Immature natural killer cell (primary cell): ENCODE results near the gene PYCR2. TPM values are rescaled to one million over a fixed set of nuclear protein-coding genes. Genes with fewer than 3 reads are reported as not detected.

ENCODE experiments used
- DNase-seq, 3 donors: peaks; one replicate each; pipeline ENCODE4 v3.0.0; 2022; ENCODE audit warnings: mixed read lengths in 1 of 3
- H3K27ac Mint-ChIP-seq, 6 donors: one replicate each; pipeline ENCODE4 v1.8.0; 2020; ENCODE audit warnings: mixed read lengths in 6 of 6, mild to moderate bottlenecking in 5 of 6, inconsistent platforms in 4 of 6, moderate library complexity in 3 of 6
- H3K27me3 Mint-ChIP-seq, 3 donors: one replicate each; pipeline ENCODE4 v1.8.0; 2020 to 2021; ENCODE audit warnings: low read depth in 3 of 3, mild to moderate bottlenecking in 3 of 3, mixed read lengths in 3 of 3, moderate library complexity in 3 of 3, inconsistent platforms in 1 of 3
- H3K36me3 Mint-ChIP-seq, 3 donors: one replicate each; pipeline ENCODE4 v1.8.0; 2020; ENCODE audit warnings: mixed read lengths in 3 of 3, inconsistent platforms in 2 of 3, mild to moderate bottlenecking in 2 of 3
- H3K4me1 Mint-ChIP-seq, 2 donors: one replicate each; pipeline ENCODE4 v1.8.0; 2020; ENCODE audit warnings: inconsistent platforms in 2 of 2, mild to moderate bottlenecking in 2 of 2, mixed read lengths in 2 of 2, moderate library complexity in 1 of 2
- H3K4me3 Mint-ChIP-seq, 5 donors: one replicate each; pipeline ENCODE4 v1.8.0; 2020; ENCODE audit warnings: mild to moderate bottlenecking in 5 of 5, mixed read lengths in 5 of 5, inconsistent platforms in 3 of 5, moderate library complexity in 3 of 5
- H3K9me3 Mint-ChIP-seq, 6 donors: one replicate each; pipeline ENCODE4 v1.8.0; 2020; ENCODE audit warnings: mild to moderate bottlenecking in 6 of 6, mixed read lengths in 6 of 6, inconsistent platforms in 4 of 6, moderate library complexity in 3 of 6
- polyA plus RNA-seq, 3 donors: library from polyadenylated mRNA; unstranded; fragments of 300-500 nt; fragmentation: Illumina TruSeq; gene quantifications; one replicate each; pipeline ENCODE4 v1.2.3, GENCODE V29; 2021

PYCR2 gene
- polyA plus RNA-seq, 3 donors from 2014 or later, result 62.0 to 106 (median 72.0) TPM

DNA sequence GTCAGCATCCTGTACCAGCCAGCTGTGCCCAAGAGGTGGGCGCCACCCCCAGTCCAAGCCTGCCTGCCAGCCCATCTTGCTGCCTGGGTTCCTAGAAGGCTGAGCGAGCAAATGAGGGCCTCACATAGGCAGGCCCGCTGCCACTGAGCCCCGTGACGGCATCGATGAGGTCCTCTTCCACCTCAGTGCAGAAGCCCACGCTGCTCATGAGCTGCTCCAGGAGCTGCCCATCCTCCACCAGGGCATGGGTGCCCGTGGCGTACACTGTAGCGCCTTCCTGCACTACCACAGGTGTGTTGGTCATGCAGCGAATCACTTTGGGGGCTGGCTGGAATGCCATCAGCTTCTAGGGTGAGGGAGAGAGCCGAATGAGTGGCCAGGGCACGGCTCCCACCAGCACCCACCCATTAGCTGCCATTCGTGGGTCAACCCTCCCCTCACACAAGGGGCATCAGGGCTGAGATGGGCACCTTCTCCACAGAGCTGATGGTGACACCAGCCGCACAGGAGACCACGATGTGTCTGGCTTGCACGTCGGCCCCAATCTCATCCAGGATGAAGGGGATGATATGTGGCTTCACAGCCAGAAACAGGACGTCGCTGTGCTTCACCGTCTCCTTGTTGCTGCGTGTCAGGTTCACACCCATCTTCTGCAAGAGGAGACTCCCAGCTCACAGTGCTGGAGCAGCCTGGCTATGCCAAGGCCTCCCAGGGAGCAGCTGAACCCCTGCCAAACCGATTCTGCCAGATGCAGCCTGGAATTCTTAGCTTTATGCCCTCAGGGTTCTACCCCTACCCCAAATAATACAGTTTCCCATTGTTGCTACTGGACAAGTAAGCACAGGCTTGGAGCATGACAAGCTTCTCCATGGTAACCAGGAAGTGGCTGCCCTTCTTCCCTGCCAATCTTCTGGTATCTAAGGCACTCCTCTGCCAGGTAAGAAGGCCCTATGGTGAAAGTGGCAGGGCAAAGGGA lies 2.0 kb downstream of the PYCR2 start:
- peak overlapping the region; percentile 93 to 96 (median 94) for H3K4me3 Mint-ChIP-seq
- no peaks in the 10 kb centered on the region for H3K9me3 Mint-ChIP-seq
- no peak for DNase-seq
- H3K27me3 Mint-ChIP-seq, result peaks cover 0 to 11% (median 5%) of the 10 kb centered on the region in 3 donors
- H3K27ac Mint-ChIP-seq, result peak overlapping the region in 3 of 6 donors; percentile 35 to 91 (median 77)
- H3K36me3 Mint-ChIP-seq, result peaks cover 1 to 18% (median 3%) of the 10 kb centered on the region in 3 donors
- H3K4me1 Mint-ChIP-seq, result peaks cover 28 to 31% of the 10 kb centered on the region in 2 donors

DNA sequence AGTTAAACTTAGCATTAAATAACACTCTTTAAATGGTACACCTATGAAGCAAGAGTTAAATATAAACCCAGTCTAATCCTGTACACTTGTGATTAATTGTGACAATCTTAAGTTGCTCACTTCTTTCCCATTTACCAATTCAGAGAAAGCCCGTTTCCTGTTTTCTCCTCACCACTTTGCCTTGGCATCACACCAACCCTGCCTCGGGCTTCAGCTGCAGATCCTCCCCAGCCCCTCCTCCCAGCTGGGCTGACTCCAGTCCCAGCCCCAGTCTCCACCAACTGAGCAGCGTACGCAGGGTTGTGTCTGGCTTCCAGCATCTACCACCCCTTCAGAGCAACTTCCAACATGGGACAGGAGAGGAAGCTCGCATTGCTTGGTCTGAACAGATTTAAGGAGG lies 4.1 kb downstream of the PYCR2 start:
- Mint-ChIP-seq H3K36me3 (peaks cover 3 to 26% (median 9%) of the 10 kb centered on the region in 3 donors), H3K4me3 (no peak overlapping the region), H3K4me1 (peaks cover 45 to 51% of the 10 kb centered on the region in 2 donors), H3K9me3 (no peaks in the 10 kb centered on the region), H3K27ac (no peak overlapping the region), H3K27me3 (peaks cover under 1 to 10% (median 5%) of the 10 kb centered on the region in 3 donors)
- DNase-seq, result no peak

DNA sequence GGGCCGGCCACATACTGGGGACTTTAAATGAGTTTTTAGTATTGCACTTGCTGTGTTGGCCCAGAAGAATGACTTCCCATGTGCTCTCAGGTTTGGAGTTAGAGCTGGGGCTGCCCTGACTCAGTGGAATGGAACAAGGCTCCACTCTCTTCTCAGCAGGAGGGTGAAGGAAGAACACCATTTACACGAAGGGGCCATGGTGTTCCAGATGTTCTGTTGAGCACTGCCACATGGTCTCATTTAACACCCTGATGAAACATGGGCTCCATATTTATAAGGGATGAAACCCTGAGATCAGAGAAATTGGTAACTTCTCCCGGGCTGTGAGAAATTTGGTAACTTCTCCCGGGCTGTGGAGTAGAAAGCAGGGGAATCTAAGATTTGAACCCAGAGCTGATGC lies 5.8 kb downstream of the PYCR2 start:
- Mint-ChIP-seq H3K9me3 (no peaks in the 10 kb centered on the region), H3K27ac (peak overlapping the region in 1 of 6 donors; percentile 7), H3K4me1 (peaks cover 34 to 47% of the 10 kb centered on the region in 2 donors), H3K36me3 (peaks cover 3 to 30% (median 13%) of the 10 kb centered on the region in 3 donors), H3K27me3 (peaks cover 0 to 2% (median 0%) of the 10 kb centered on the region in 3 donors), H3K4me3 (no peak overlapping the region)
- DNase-seq, result no peak

DNA sequence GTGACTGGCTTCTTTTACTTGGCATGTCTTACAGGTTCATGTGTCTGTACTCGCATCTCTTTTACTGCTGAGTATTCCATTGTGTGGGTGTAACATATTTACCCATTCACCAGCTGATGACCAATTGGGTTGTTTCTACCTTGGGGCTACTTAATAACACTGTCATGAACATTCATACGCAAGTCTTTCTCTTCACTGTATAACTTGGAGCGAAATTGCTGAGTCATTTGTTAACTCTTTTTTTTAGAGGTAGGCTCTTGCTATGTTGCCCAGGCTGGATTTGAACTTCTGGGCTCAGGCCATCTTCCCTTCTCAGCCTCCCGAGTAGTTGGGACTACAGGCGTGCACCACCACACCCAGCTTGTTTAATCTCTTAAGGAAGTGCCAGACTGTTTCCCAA lies 6.5 kb downstream of the PYCR2 start:
- no peak for DNase-seq
- peaks cover 31 to 40% of the 10 kb centered on the region in 2 donors for H3K4me1 Mint-ChIP-seq
- no peak overlapping the region for H3K4me3 Mint-ChIP-seq
- peaks cover 0 to 2% (median 0%) of the 10 kb centered on the region in 3 donors for H3K27me3 Mint-ChIP-seq
- peaks cover 7 to 33% (median 16%) of the 10 kb centered on the region in 3 donors for H3K36me3 Mint-ChIP-seq
- peak overlapping the region in 5 of 6 donors; percentile 12 to 58 (median 44) for H3K27ac Mint-ChIP-seq
- H3K9me3 Mint-ChIP-seq, result no peaks in the 10 kb centered on the region

DNA sequence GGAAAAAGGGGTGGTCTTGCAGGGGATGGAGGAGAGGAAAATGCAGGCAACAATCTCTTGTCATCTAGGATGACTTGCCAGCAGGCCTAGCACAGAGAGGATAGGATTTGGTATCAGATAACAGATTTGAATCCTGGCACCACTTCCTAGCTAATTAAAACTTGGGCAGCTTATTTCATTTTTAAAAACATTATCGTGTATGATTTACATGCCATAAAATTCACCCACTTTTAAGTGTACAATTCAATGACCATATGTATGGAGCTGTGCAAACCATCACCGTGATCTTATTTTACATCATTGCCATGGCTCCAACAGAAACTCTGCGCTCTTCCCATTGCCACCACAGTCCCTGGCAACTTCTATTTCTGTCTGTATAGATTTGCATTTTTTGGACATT lies 6.9 kb downstream of the PYCR2 start:
- no peak for DNase-seq
- H3K4me1 Mint-ChIP-seq, result peaks cover 28 to 36% of the 10 kb centered on the region in 2 donors
- no peaks in the 10 kb centered on the region for H3K9me3 Mint-ChIP-seq
- peaks cover 0 to 2% (median 0%) of the 10 kb centered on the region in 3 donors for H3K27me3 Mint-ChIP-seq
- H3K36me3 Mint-ChIP-seq, result peaks cover 7 to 33% (median 17%) of the 10 kb centered on the region in 3 donors
- H3K4me3 Mint-ChIP-seq, result no peak overlapping the region
- H3K27ac Mint-ChIP-seq, result peak overlapping the region in 4 of 6 donors; percentile 44 to 68 (median 52)

DNA sequence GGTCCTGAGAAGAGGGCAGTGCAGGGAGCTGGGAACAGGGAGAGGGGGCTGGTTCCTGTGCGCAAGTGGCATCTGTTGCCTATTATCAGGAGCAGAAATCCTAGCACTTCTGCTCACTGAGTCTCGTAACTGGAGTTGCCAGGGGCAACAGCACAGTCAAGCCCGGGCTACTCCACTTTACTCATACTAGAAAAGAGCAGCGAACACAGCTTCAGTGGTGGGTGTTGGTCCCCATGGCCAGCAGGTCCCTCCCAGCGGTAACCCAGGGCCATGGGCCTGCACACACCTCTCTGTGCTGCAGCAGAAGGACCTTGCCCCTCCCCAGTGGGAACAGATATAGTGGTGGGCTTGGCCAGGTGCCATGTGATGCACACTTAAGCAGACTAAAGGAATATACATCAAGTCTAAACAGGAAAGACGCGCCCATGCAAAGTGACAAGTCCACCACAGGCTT lies 8.5 kb downstream of the PYCR2 start:
- DNase-seq, result peak in 2 of 3 donors; percentile 8 to 18
- peaks cover 7 to 33% (median 17%) of the 10 kb centered on the region in 3 donors for H3K36me3 Mint-ChIP-seq
- H3K9me3 Mint-ChIP-seq, result no peaks in the 10 kb centered on the region
- H3K4me3 Mint-ChIP-seq, result peak overlapping the region in 4 of 5 donors; percentile 9 to 44 (median 22)
- H3K27ac Mint-ChIP-seq, result peak overlapping the region; percentile 26 to 74 (median 60)
- H3K27me3 Mint-ChIP-seq, result peaks cover 0 to 2% (median 0%) of the 10 kb centered on the region in 3 donors
- H3K4me1 Mint-ChIP-seq, result peaks cover 28 to 36% of the 10 kb centered on the region in 2 donors

DNA sequence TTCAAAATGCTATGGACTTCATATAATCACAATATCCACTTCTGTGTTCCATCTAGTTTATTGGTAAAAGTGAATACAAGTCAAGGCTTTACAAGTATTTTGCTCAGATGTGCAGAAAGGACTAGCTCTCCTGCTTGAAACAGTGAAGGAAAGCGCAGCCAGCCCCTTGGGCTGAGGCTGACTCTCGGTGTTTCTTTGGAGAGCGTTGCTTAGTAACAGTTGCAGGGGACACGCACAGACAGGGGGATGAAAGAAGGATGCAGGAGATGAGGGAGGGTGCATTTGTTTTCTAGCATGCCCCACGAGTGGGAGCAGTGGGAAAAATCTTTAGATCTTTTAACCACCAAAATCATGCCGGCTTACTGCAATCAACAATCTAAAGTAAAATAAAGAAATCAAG lies 9.1 kb downstream of the PYCR2 start:
- Mint-ChIP-seq H3K36me3 (peaks cover 7 to 29% (median 17%) of the 10 kb centered on the region in 3 donors), H3K4me3 (peak overlapping the region in 1 of 5 donors; percentile 23), H3K27me3 (peaks cover 0 to 2% (median 0%) of the 10 kb centered on the region in 3 donors), H3K27ac (peak overlapping the region; percentile 12 to 74 (median 60)), H3K4me1 (peaks cover 27 to 36% of the 10 kb centered on the region in 2 donors), H3K9me3 (no peaks in the 10 kb centered on the region)
- no peak for DNase-seq

DNA sequence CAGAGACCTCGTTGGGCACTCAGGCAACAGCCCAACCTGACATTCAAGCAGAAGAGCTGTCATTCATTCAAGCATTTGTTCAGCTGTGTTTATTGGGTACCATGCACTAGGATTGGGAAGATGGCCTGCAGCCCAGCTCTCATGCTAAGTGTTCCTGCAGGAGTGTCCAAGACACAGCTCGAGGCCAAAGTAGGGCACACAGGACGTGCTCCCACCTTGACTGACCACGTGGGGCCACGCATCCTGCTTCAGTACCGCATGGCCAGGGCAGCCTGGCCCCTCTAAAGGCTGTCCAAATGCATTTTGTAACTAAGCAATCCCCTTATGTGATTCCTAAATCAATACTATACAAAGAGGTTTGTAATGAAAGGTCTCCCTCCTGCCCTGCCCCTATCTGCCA lies 9.7 kb downstream of the PYCR2 start:
- peak overlapping the region in 1 of 6 donors; percentile 43 for H3K27ac Mint-ChIP-seq
- no peak overlapping the region for H3K4me3 Mint-ChIP-seq
- peaks cover 0 to 2% (median 0%) of the 10 kb centered on the region in 3 donors for H3K27me3 Mint-ChIP-seq
- H3K36me3 Mint-ChIP-seq, result peaks cover 7 to 23% (median 17%) of the 10 kb centered on the region in 3 donors
- no peaks in the 10 kb centered on the region for H3K9me3 Mint-ChIP-seq
- peaks cover 25 to 36% of the 10 kb centered on the region in 2 donors for H3K4me1 Mint-ChIP-seq
- no peak for DNase-seq

DNA sequence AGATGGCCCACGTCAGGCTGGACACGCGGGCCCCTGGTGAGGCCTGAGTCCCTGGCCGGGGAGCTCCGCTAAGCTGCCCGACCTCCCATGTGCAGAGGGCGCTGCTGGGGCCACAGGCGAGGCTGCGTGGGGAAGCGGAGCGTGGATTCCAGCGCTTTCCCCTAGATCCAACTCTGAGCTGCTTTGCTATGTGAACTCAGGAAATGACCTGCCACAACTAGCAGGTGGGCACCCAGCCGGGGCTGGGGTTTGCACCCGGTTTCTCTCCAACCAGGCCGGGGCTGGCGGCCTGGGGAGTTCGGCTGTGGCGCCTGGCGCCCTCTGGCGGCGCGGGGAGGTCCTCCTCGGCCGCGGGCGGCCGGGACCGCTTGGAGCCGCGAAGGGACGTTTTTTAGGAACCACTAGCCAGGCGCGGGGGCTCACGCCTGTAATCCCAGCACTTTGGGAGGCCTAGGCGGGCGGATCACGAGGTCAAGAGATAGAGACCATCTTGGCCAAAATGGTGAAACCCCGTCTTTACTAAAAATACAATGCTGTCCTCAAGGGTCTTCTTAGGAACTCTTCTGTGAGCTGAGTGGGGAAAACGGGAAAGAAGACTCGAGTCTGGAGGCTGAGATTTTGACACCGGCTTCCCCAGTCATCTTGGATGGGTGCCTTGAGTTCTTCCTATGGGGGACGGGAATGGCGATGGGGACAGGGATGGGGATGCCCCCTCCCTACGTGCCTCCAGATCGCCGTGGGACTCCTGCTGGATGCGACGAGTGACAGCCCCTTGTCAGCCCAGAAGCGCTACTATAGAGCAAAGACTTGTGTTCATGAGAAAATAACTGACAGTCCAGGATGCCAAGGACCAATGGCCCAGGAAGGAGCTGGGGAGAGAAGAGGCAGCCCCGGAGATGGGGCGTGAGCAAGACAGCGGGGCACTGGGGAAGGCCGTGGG lies 12.6 kb downstream of the PYCR2 start:
- Mint-ChIP-seq H3K27me3 (peaks cover 0 to 2% (median 0%) of the 10 kb centered on the region in 3 donors), H3K4me3 (no peak overlapping the region), H3K9me3 (no peaks in the 10 kb centered on the region), H3K4me1 (peaks cover 16% of the 10 kb centered on the region in 2 donors), H3K36me3 (peaks cover 5 to 16% (median 9%) of the 10 kb centered on the region in 3 donors), H3K27ac (peak overlapping the region in 1 of 6 donors; percentile 57)
- peak; percentile 63 to 74 (median 68) for DNase-seq

DNA sequence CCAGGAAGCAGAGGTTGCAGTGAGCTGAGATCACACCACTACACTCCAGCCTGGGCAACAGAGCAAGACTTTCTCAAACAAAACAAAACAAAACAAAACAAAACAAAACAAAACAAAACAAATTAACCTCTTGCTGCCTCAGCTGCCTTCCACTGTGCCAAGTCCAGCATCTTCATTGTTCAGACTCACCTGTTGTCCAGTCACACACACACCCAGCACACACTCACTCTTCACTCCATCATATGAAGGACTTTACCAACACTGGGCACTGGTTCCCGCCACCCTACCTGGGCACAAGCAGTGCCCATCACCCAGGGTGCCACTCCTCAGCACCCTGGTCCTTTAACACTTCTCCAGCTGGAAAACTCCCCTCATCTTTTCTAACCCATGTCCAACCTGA lies 14.6 kb downstream of the PYCR2 start:
- DNase-seq, result no peak
- peaks cover 0 to 2% of the 10 kb centered on the region in 2 donors for H3K4me1 Mint-ChIP-seq
- H3K27ac Mint-ChIP-seq, result peak overlapping the region in 1 of 6 donors; percentile 55
- no peak overlapping the region for H3K4me3 Mint-ChIP-seq
- H3K36me3 Mint-ChIP-seq, result peaks cover 3 to 8% (median 5%) of the 10 kb centered on the region in 3 donors
- no peaks in the 10 kb centered on the region for H3K27me3 Mint-ChIP-seq
- H3K9me3 Mint-ChIP-seq, result no peaks in the 10 kb centered on the region

DNA sequence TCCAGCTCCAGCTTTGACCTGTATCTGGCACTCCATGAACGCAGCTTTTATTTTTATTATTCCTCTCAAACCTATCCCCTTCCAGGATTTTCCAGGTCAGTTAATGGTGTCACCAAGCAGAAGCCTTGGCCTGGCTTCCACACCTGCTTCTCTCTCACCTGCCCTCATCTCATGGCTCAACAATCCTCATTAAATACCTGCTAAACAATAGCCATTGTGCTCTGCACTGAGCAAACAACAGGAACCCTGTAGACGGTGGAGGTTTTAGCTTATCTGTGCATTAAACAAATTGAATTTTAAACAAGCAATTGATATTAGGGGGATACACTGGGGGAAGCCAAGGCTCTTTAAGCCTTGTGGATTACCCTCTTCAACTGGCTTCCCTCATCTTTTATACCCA lies 15.3 kb downstream of the PYCR2 start:
- H3K9me3 Mint-ChIP-seq, result no peaks in the 10 kb centered on the region
- DNase-seq, result no peak
- no peaks in the 10 kb centered on the region for H3K27me3 Mint-ChIP-seq
- H3K4me3 Mint-ChIP-seq, result no peak overlapping the region
- peaks cover 0 to 2% of the 10 kb centered on the region in 2 donors for H3K4me1 Mint-ChIP-seq
- H3K27ac Mint-ChIP-seq, result no peak overlapping the region
- H3K36me3 Mint-ChIP-seq, result peaks cover 4 to 8% (median 5%) of the 10 kb centered on the region in 3 donors

DNA sequence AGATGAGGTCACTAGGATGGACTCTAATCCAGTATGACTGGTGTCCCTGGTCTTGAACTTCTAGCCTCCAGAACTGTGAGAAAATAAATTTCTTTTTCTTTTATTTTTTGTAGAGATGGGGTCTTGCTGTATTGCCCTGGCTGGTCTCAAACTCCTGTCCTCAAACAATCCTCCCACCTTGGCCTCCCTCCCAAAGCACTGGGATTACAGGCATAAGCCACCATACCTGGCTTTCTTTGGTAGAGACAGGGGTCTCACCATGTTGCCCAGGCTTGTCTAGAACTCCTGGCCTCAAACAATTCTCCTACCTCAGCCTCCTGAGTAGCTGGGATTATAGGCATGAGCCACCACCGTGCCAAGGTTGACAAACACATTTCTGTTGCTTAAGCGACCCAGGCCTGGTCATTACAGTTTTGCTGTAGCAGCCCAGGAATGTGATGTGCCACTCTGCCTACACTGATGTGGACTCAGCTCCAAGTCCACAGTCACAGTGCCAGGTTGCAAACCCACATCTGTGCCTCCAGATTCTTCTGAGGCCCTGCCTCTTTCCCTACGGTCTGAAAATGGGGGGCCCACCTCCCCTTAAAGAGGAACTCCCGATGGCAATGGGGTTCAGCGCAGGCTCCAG lies 15.9 kb downstream of the PYCR2 start:
- no peak for DNase-seq
- H3K27ac Mint-ChIP-seq, result no peak overlapping the region
- H3K4me1 Mint-ChIP-seq, result peaks cover 0 to 2% of the 10 kb centered on the region in 2 donors
- no peak overlapping the region for H3K4me3 Mint-ChIP-seq
- H3K36me3 Mint-ChIP-seq, result peaks cover 5 to 8% (median 6%) of the 10 kb centered on the region in 3 donors
- no peaks in the 10 kb centered on the region for H3K27me3 Mint-ChIP-seq
- no peaks in the 10 kb centered on the region for H3K9me3 Mint-ChIP-seq

DNA sequence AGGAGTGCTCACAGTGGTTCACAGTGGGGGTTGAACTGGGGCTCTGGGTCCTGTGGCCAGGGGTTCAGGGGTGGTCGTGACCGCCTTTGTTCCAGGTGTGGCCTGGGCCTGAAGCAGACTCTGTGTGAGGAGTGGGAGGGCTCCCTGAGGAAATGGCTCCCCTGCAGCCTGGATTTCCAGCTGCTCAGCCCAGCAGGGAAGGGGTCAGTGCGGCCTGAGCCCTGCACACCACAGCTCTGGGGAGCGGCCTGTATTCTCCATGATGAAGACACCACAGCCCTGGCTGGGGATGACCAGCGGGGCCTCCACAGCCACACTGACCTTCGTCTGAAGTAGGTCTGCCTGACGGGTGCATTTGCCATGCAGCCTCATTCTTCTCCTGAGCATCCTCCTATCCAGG lies 16.7 kb downstream of the PYCR2 start:
- Mint-ChIP-seq H3K4me3 (no peak overlapping the region), H3K27ac (no peak overlapping the region), H3K4me1 (no peaks in the 10 kb centered on the region), H3K9me3 (no peaks in the 10 kb centered on the region), H3K27me3 (peaks cover 0 to 2% (median 0%) of the 10 kb centered on the region in 3 donors), H3K36me3 (peaks cover 0 to 4% (median 3%) of the 10 kb centered on the region in 3 donors)
- DNase-seq, result no peak
